NCI-H2107 treated with DMSO at 0.1 percent for 48 hours (cell line): Measurements from ENCODE around the gene RNU1-3.
"Not testable (repeated sequence)": the region's sequence is repeated elsewhere in the genome, so short reads cannot be mapped to it uniquely, and the experiment has no call there.

Experiments
- DNase-seq: peaks from one replicate; lab custom pipeline; 2025; ENCODE audit not compliant: unreplicated experiment; lab: John Stamatoyannopoulos, UW

Gene RNU1-3

GRCh38 chr1:16621300-16621658, 45.5 kb downstream of the RNU1-3 start:
- no peak for DNase-seq

- not testable (repeated sequence) for DNase-seq
Observed at GRCh38 chr1:16619803-16620501, 46.8 kb downstream of the RNU1-3 start.

GRCh38 chr1:16618719-16619118, 48.0 kb downstream of the RNU1-3 start:
- DNase-seq, result no peak

GRCh38 chr1:16617778-16618580, 48.8 kb downstream of the RNU1-3 start:
- no peak for DNase-seq

GRCh38 chr1:16617114-16617631, 49.6 kb downstream of the RNU1-3 start:
- DNase-seq, result no peak
